ENCODE data around the gene DLGAP1.

The DLGAP1 gene

DNA sequence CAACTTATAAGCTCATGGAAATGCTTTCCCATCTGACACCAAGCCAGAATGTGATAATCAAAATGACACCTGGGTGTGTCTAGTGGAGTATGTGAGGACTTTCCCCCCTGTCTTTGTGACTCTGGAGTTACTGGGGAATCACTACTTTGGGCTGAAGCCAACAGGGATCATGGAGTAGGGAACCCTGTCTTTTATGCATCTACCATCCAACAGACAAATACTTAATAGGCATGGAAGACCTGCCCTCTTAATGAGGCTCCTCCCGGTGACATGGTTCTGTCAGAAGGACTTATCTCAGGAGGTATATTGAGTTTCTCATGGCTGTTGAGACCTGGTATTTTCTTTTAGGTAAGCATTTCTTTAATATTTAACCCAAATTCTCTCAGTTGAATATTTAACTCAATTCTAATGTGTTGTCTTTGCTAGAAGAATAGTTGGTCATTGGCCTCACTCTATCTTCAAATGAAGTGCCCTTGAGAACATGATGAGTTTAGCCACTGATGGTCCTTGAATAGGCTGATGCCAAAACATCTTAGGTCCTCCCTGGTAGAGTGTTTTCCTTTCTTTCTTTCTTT, 963.0 kb downstream of the DLGAP1 start:
- no peak for DNase-seq (ENCODE audit: low spot score)
- TF ChIP-seq, protein P1, sequence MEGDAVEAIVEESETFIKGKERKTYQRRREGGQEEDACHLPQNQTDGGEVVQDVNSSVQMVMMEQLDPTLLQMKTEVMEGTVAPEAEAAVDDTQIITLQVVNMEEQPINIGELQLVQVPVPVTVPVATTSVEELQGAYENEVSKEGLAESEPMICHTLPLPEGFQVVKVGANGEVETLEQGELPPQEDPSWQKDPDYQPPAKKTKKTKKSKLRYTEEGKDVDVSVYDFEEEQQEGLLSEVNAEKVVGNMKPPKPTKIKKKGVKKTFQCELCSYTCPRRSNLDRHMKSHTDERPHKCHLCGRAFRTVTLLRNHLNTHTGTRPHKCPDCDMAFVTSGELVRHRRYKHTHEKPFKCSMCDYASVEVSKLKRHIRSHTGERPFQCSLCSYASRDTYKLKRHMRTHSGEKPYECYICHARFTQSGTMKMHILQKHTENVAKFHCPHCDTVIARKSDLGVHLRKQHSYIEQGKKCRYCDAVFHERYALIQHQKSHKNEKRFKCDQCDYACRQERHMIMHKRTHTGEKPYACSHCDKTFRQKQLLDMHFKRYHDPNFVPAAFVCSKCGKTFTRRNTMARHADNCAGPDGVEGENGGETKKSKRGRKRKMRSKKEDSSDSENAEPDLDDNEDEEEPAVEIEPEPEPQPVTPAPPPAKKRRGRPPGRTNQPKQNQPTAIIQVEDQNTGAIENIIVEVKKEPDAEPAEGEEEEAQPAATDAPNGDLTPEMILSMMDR (IDR thresholded peaks at IDR 0.05; ENCODE audit: extremely low read depth, missing control alignments) = no peak

GRCh38 chr18:3489462-3489861, 965.6 kb downstream of the DLGAP1 start:
- no peak for DNase-seq (ENCODE audit: low spot score)
- TF ChIP-seq, protein P1 (IDR thresholded peaks at IDR 0.05; ENCODE audit: extremely low read depth, missing control alignments) = no peak

DNA sequence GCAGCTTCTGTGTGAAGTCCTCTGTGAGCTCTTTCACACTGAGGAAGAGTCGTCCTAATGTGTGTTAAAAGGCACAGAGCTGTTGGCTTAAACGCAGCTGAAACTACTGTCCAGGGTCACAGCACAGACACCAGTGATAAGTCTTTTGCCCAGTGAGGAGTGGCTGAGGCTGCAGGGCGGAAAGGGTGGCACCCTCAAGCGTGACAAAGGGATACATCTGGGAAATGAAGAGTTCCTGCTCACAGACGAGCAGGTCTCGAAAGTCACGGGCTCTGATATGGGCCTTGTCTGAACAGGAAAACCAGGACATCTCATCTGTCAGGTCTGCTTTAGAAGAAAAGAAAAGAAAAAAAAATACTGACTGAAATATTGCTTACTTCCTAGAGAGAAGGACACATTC, 968.6 kb downstream of the DLGAP1 start:
- TF ChIP-seq, protein P1 (IDR thresholded peaks at IDR 0.05; ENCODE audit: extremely low read depth, missing control alignments) = no peak
- DNase-seq (ENCODE audit: low spot score) = no peak

DNA sequence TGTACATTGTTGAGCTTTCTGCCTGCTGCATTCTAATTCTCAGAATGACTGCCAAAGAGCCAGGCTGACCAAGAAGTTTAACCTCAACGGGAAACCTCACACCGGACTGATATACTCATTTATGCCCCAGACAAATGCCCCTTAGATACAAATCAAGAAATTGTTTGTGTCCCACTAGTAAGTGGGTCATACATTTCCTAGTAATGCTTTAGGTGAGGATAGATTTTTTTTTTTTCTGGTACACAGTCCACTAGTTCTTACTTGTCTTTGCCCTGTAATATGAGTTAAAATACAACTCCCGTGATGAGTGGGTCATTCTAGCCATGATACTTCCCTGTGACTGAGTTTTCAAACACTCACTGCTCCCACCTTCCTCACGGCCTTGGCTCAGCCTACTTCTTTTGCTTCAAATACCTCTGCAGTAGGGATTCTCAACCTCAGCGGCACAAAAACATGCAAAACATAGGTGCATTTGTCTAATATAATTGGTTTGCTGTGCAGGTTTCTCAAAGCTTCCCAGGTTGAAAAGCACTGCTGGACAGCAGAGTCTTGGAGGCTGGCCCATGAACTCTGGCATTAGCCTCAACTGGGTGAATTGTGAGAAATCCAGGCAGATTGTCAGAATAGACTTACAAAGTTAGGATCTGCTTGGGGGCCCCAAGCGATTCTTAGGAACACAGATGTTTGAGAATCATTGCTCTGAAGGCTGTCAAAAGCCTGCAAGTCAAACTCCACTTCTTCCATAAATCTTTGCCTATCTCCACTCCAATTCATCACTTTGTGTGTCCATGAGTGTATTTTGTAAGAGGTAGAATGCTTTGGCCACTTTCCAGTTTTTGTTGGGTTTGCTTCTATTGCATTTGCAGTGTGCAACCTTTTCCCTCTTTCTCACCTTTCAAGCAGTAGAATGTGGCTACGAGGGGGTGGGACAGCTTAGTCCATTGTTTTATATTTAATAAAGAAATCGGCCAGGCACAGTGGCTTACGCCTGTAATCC, 969.7 kb downstream of the DLGAP1 start:
- no peak for DNase-seq (ENCODE audit: low spot score)
- TF ChIP-seq, protein P1 (IDR thresholded peaks at IDR 0.05; ENCODE audit: extremely low read depth, missing control alignments) = no peak

GRCh38 chr18:3482258-3482657, 972.8 kb downstream of the DLGAP1 start:
- DNase-seq (ENCODE audit: low spot score) = no peak
- TF ChIP-seq, protein P1 (IDR thresholded peaks at IDR 0.05; ENCODE audit: extremely low read depth, missing control alignments) = no peak

- TF ChIP-seq, protein P1 (IDR thresholded peaks at IDR 0.05; ENCODE audit: extremely low read depth, missing control alignments) = peak; percentile 29
- DNase-seq (ENCODE audit: low spot score) = peak; percentile 43
These were observed 973.4 kb downstream of the DLGAP1 start for GRCh38 chr18:3481696-3482210.

Measured in GM20000 (cell line).